HG02678 (cell line): ENCODE data around the gene AHNAK2.
"Not testable (repeated sequence)": the region's sequence is repeated elsewhere in the genome, so short reads cannot be mapped to it uniquely, and the experiment has no call there.

Source experiments
- ATAC-seq: cut with Tn5 transposase; IDR thresholded peaks from one replicate; pipeline ENCODE4 v1.9.1; 2021; ENCODE audit warnings: mild to moderate bottlenecking, moderate library complexity; ENCODE audit not compliant: unreplicated experiment

AHNAK2 gene

DNA sequence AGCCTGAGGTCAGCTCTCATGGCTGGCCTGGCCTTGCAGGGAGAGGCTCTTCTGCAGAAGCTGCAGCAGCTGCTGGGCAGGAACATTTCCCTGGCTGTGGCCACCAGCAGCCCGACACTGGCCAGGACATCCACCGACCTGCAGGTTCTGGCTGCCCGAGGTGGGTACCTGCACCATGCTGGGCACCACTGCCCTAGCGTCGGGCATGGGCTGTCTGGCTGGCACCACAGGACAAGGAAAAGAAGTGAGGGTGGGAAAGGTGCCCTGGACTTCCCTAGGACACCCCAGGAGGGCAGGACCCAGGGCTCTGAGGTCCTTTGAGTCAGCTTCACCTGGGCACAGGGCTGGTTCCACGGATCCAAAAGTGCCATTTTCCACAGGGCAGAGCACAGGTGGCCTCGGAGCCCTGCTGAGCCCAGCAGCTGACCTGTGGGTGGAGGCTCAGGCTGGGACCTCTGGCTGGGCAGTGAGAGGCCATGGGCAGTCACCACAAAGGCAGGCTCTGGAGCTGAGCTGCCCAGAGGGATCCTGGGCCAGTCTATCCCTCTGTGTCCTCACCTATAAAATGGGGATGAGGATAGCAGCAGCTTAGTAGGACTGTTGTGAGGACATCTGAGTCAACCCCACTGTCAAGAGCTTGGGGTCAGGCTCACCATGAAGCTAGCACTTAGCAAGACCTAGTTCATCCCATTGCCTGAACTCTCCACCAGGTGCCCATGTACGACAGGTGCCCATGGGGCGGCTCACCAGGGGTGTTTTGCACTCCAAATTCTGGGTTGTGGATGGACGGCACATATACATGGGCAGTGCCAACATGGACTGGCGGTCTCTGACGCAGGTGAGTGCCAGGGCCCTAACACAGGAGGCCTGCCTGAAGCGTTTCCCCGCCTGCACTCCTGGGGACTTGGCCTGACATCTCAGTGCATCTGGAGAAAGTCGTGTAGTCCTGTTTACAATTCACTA, 48.6 kb downstream of the AHNAK2 start:
- ATAC-seq: no peak

DNA sequence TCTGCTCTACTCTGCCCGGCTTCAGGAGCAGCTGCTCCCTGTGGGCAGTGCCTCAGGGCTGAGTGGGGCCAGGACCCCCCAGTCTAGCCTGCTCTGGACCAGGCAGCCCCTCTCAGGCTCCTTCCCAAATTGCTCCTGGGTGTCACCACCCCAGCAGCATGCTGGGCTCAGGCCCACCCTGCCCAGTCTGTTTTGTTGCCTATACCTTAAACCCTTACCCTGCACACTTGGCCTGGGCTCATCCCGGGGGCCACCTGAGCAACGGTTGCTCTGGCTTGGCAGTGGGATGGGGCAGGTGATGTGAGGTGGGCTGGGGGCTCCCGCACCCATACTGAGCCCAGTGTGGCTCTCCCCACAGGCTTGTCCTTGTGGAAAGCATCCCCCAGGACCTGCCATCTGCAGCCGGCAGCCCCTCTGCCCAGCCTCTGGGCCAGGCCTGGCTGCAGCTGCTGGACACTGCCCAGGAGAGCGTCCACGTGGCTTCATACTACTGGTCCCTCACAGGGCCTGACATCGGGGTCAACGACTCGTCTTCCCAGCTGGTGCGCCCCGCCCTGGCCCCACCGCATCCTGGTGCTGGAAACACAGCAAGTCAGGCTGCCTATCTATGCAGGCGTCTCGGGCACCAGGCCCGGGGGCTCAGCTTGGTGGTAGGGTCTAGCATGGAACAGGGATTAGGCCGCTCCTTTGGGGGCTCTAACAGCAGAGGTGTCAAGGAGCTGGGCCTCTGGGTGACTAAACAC, 49.6 kb downstream of the AHNAK2 start:
- ATAC-seq: no peak

DNA sequence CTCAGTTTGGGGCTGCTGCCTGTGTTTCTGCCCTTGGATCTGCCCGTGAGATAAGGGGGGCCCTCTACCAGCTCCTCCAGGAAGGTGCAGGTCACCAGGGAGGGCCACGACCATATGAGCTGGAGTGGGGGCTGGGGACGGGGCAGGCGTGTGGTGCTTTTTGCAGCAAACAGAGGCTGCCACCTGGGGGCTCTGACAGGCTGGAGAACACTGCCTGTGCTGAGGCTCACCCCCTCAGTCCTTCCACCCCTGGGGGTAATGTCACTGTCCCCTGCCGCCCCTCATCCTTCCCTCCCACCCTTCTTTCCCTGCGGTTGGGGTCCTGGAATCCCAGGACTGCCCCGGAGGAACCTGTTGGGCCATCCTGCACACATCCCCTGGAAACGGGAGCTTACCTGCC, 50.3 kb downstream of the AHNAK2 start:
- no peak for ATAC-seq

DNA sequence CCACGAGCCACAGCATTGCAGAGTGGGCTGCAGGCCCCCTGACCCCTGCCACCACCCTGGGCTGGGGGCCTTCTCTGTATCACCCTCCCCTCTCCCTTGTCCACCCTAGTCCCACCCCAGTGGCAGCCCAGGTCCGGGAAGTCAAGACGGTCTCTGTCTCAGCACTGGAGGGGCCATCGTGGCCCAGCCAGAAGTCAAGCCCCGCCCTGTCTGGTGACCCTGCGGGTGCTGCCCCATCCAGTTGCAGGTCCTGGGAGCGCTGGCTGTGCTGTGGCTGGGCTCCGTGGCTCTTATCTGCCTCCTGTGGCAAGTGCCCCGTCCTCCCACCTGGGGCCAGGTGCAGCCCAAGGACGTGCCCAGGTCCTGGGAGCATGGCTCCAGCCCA, 50.8 kb downstream of the AHNAK2 start:
- ATAC-seq: no peak

DNA sequence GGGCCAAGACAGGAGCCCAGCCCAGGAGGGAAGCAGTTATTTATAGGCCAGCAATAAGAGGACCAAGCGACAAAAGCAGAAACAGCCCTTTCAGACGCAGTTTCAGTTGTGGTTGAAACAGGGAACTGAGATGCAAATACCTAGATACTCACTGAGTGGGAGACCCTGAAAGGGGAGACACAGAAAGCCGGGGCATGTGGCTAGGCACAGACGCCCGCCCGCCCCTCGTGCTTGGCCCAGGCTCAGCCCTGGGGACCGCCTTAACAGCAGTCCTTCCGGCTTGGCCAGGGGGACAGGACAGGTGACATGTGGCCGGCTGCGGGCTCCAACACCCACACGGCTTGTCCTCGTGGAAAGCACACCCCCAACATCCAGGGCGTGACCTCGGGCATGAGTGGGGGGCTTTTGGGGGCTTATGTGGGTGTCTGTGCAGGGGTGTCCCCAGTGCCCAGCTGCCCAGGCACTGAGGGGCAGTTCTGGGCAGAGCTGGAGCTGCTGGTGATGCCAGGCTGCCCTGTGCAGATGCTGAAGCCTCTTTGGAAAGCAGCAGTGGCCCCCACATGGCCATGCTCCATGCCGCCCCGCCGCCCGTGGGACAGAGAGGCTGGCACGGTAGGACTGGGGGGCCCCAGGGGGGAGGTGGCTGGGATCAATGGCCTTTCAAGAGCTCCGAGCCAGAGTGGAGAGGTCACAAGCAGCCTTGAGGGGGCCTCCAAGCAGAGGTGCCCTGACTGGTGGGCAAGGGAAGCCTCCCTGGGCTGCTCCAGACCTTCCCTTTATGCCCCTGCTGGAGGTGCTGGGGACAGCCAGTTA, 51.3 kb downstream of the AHNAK2 start:
- ATAC-seq: peak; percentile 83

DNA sequence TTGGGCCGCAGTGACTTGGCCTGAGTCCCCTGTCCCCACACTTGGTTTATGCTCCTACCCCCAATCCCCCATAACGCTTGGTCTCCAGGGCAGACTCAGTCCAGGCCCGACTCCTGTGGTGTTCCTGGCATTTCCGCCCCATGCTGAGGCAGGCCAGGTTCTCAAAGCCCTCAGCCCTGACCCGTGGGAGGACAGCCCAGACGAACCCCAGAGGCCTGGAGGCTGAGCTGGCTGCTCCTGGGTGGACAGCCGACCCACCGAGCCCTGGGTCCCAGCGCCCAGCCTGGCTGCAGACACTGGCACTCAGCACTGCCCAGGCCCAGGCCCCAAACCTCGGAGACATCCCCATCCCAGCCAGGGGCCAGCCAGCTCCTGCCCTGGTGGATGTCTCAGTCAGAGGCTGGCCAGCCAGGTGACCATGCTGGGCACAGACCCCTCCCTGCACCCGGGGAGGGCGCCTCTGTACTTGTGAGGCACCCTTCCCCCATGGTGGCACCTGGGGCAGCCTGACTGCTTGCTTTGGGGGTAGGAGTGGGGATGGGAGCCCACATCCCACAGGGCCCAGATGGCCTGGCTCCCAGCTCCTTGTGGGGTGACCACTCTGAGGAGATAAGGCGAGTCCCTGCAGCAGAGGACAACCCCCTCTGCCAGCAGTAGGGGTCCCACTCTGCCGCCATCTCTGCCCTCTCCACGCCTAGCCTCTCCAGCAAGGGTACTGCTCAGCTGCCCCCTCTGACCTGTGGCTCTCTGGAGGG, 52.1 kb downstream of the AHNAK2 start:
- ATAC-seq: no peak

DNA sequence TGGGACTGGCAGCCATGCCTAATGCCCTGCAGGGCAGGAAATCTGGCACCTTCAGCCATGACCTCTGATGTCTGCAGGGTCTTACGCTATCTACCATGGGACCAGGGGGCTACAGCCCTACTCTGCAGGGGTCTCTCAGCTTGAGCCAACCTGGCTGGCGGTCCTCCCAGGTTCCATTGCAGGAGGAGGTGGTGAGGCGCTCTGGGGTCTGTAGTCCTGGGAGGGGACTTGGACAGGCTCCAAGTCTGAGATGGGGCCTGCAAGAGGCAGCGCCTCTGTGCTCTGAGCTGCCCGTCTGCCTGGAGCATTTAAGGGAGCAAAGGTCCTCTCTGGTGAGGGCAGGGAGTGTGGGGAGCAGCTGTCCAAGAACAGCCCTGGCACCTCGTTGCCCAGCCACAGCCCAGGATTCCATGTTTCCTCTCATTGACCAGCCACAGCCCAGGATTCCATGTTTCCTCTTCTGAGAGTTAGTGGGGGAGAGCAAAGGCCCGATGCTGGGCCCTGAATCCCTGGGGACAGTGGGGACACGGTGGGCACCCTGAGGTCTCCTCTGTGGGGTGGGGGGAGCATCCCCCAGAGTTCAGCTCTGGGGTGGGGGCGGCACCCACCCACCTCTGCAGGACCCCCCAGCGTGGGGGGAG, 52.8 kb downstream of the AHNAK2 start:
- no peak for ATAC-seq

DNA sequence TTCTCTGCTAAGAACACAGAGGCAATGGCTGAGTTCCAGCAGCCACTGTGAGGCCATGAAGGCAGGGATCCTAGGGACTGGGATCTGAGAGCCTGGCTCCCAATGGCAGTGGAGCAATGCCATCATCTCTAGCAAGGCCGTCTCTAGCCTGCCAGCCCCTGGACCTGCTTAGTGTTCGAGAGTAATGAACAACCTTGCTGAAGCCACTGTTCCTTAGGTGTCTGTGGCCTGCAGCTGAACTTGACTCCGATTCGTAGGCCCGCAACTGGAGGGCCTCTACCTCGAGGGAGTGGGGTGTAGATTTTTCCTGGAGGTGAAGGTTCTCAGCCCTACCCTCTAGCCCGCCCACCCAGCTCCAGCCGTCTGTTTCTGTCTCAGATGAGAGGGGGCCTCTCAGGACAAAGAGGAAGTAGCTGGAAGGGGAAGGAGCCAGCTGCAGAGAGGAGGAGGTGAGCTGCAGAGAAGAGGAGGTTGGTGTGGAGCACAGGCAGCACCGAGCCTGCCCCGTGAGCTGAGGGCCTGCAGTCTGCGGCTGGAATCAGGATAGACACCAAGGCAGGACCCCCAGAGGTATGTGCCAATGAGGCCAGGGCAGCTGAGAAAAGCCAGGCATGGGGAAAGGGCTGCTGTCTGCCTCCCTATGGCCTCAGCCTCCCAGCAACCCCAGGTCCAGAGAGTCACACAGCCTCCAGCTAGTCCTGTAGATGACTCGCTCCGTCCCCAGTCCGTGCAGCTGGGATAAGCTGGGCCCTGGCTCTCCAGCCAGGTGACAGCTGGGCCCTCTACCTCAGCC, 53.6 kb downstream of the AHNAK2 start, which contains the start of gene PLD4:
Gene PLD4 (plus strand): TSS at position 459 of the 793 bp plus-strand sequence. CDS start 2,262 bp downstream, outside the sequence.
- ATAC-seq: no peak

DNA sequence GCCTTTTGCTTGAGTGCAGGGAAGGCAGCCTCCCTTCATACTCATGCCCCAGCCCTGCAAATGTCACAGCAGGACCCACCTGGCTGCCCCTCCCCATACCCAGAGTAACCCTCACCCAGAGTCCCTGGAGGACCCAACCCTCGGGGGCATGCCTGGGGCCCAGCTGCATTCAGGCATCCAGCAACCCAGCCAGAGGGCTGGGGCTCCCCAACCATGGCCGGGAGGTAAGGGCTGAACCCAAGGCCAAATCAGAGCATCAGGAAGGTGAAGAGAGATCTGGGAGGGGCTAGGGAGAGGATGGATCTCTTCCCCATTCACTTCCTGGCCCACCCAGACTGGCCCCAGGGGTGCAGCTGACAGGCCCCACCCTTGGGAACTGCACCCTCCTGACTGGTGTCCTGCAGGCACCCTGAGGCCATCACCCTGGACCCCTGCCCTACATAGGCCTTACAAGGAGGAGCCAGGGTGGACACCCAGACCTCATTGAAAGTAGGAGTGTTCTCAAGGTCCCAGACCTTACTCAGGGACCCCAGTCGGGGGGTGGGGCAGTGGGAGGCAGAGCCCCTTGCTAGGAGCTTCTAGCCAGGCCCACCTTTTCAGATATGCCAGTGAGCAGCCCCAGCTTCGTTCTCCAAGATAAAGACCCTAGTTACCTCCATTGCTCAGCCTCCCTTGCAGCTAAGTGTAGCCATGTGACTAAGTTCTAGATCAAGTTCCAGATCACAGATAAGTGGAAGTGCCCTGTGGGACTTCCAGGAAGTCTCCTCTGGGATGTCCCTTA, 54.3 kb downstream of the AHNAK2 start:
- ATAC-seq: no peak

DNA sequence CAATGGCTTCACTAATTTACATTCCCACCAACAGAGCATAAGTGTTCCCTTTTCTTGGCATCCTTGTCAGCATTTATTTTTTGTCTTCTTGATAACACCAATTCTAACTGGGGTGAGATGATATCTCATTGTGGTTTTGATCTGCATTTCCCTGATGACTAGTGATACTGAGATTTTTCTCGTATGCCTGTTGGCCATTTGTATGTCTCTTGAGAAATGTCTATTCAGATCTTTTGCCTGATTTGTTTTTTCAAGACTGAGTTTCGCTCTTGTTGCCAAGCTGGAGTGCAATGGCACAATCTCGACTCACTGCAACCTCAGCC, 58.2 kb downstream of the AHNAK2 start:
- ATAC-seq: no peak

DNA sequence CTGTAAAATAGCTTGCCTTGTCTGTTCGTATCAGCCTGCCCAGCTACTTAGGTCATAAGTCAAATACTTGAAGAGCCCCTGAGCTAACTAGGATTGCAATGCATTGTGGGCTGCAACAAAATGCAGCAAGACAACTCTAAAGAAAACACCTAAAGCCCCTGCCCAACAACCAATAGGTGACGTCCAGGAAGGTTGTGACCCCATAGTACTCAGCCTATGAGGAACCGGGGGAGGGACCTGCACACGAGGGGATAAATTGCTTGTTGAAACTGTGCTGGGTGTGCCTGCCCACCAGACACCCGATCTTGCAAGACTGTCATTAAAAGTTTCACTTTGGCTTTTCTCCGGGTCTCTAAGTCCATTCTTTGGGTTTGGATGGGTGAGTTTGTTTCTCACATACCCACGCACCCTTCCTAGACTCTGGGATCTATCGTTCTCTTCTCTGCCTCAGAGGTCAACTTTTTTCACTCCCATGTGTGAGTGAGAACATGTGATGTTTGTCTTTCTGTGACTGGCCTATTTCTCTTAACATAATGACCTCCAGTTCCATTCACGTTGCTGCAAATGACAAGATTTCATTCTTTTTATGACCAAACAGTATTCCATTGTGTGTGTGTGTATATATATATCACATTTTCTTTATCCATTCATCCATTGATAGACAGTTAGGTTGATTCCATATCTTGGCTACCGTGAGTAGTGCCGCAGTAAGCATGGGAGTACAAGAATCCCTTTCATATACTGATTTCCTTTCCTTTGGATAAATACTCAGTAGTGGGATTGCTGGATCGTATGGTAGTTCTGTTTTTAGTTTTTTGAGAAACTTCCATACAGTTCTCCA, 58.8 kb downstream of the AHNAK2 start:
- not testable (repeated sequence) for ATAC-seq

DNA sequence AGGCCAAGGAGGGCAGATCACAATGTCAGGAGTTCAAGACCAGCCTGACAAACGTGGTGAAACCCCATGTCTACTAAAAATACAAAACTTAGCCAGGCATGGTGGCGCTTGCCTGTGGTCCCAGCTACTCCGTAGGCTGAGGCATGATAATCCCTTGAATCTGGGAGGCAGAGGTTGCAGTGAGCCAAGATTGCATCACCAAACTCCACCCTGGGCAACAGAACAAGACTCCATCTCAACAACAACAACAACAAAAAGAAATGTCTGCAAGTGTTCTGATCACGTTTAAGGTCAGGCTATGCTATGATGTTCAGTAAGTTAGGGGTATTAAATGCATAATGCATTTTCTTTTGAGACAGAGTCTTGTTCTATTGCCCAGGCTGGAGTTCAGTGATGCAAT, 60.2 kb downstream of the AHNAK2 start:
- ATAC-seq: no peak

DNA sequence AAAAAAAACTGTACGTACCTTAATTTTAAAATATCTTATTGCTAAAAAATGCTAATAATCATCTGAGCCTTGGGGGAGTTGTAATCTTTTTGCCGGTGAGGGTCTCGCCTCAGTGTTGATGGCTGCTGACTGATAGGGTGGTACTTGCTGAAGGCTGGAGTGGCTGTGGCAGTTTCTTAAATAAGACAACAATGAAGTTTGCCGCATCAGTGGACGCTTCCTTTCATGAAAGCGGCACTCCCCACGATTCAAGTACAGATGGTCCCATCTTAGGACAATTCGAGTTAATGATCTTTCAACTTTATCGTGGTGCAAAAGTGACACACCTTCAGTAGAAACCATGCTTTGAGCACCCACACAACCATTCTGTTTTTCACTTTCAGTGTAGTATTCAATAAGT, 61.1 kb downstream of the AHNAK2 start:
- ATAC-seq: no peak

DNA sequence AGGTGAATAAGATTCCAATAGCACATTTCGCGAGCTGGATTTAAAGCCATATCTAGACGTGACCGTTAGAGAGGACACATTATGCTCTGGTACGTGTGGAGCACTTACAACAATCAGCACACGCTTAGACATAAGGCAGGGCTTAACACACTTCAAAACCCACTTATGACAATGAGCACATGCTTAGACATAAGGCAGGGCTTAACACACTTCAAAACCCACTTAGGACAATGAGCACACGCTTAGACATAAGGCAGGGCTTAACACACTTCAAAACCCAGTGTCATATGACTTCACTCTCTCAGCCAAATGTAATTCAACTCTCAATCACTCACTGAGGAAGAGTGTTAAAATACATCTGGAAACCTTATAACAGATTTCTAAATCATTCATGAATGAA, 64.7 kb downstream of the AHNAK2 start:
- ATAC-seq: no peak

DNA sequence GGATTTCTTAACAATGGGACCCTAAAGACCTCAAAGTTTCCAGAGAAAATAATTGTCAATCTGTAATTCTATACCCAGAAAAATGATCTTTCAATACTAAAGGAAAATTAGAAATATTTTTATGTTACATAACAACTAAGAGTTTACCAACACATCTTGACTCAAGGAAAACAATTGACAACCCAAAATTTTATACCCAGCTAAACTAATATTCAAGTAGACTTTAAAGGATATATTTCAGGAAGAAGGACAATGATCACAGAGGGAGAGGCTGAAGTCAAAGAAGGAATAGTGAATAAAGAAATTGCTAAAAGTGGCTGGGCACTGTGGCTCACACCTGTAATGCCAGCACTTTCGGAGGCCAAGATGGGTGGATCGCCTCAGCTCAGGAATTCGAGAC, 66.1 kb downstream of the AHNAK2 start:
- ATAC-seq: no peak

DNA sequence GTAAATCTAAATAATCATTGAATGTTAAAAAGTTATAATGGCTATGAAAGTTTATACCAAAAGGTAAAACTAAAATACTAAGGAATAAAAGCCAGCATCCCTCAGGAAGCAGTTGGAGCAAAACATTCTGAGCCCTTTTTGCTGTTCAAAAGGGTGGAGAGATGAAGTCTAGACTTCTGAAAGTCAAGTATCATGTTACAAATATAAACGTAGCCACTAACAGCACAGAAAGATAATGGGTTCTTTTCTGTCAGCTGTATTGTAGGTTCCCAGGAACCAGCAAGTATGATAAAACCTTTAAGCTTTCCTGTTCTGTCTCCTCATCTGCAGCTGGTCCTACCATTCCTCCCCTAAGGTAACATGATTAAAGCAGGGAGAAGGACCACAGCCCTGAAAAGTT, 69.9 kb downstream of the AHNAK2 start:
- no peak for ATAC-seq

DNA sequence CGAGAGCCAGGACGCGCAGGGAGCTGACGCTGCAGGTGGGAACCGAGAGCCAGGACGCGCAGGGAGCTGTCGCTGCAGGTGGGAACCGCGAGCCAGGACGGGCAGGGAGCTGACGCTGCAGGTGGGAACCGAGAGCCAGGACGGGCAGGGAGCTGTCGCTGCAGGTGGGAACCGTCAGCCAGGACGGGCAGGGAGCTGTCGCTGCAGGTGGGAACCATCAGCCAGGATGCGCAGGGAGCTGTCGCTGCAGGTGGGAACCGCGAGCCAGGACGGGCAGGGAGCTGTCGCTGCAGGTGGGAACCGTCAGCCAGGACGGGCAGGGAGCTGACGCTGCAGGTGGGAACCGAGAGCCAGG, 72.6 kb downstream of the AHNAK2 start:
- ATAC-seq: not testable (repeated sequence)
